ENCODE measurements around the gene CTSA. TPM values are rescaled to one million over a fixed set of nuclear protein-coding genes. Genes with fewer than 3 reads are reported as not detected.

Gene CTSA
- total and polyA plus RNA-seq, 9 of the 15 experiments (the other 6 are each of a cell fraction or from before 2014, with no cell fraction given) = 8.8 to 61.7 (median 28.3) TPM

DNA sequence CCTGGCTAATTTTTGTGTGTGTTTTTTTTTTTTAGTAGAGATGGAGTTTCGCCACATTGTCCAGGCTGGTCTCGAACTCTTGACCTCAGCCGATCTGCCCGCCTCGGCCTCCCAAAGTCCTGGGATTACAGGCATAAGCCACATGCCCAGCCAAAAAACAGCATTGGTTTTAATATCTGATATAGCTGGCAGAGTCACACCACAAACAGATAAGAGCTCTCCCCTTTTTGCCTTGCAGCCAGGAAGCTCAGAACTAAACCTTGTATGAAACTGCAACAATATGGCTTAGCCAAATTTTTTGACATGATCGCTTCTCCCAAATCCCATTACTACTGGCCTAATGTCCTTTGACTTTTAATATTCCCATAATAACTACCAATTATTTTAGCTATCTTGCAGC lies 38.8 kb upstream of the CTSA start:
- H3K36me3 ChIP-seq (ENCODE audit: control insufficient read depth, insufficient read depth, low read length) = peaks cover 14% of the 10 kb centered on the region; the same call in 2 of the 3 replicates
- no peak for TF ChIP-seq ETV6 (IDR thresholded peaks at IDR 0.05; ENCODE audit: borderline replicate concordance in 1 of 2, low read depth in 2 of 2, low read length in 1 of 2)
- no peak for TF ChIP-seq ETV6 (CRISPR knock-in tag; IDR thresholded peaks at IDR 0.05; ENCODE audit: borderline replicate concordance)
- TF ChIP-seq BRCA1 (IDR thresholded peaks at IDR 0.05) = no peak
- no peak for TF ChIP-seq BRCA1 (CRISPR knock-in tag; IDR thresholded peaks at IDR 0.05)
- TF ChIP-seq ZNF212 (CRISPR knock-in tag; IDR thresholded peaks at IDR 0.05) = no peak
- TF ChIP-seq SETDB1 (IDR thresholded peaks at IDR 0.05; ENCODE audit: low read length) = no peak
- TF ChIP-seq ZNF57 (CRISPR knock-in tag; IDR thresholded peaks at IDR 0.05) = no peak
- no peak for TF ChIP-seq ZNF280A (IDR thresholded peaks at IDR 0.05; ENCODE audit: low read depth, partially characterized antibody)
- TF ChIP-seq USF1 (CRISPR knock-in tag; IDR thresholded peaks at IDR 0.05) = no peak
- TF ChIP-seq ZNF224 (CRISPR knock-in tag; IDR thresholded peaks at IDR 0.05) = no peak
- no peak for TF ChIP-seq FOXP1 (CRISPR knock-in tag; IDR thresholded peaks at IDR 0.05)
- TF ChIP-seq KLF6 (CRISPR knock-in tag; IDR thresholded peaks at IDR 0.05; ENCODE audit: borderline replicate concordance) = no peak
- TF ChIP-seq BHLHE40 (IDR thresholded peaks at IDR 0.05; ENCODE audit: low read length) = no peak
- H3K9ac ChIP-seq (ENCODE audit: insufficient read depth in 1 of 2, low read depth in 2 of 2, low read length in 2 of 2) = no peak overlapping the region
- H3K9me3 ChIP-seq (replicated peaks; ENCODE audit: control insufficient read depth, insufficient read depth, low read depth, low read length) = peaks cover 5% of the 10 kb centered on the region
- FAIRE-seq (no peak), ATAC-seq (no peak), DNase-seq (ENCODE audit: extremely low read depth in 1 of 4, low spot score in 3 of 4) (no peak)
- intact Hi-C loops (cut with micrococcal nuclease) (no loop called here), in situ Hi-C loops (cut with MboI) (no loop called here)
- no peak overlapping the region for H3K4me3 ChIP-seq
- no peaks in the 10 kb centered on the region for H4K20me1 ChIP-seq (replicated peaks; ENCODE audit: control insufficient read depth, insufficient read depth, low read length)
- H3K27me3 ChIP-seq (ENCODE audit: control insufficient read depth in 2 of 2, insufficient read depth in 2 of 2, low read length in 2 of 2) = no peaks in the 10 kb centered on the region
- BruUV-seq (replicated peaks) = no TSS peak
- ChIA-PET POLR2A (interaction anchor here (0.7 to 2.3 kb wide), 2 partner anchors 11 kb away, joined by 3 to 19 read pairs; no protein-coding TSS in a partner anchor), CTCF (ENCODE audit: low intra/inter-chr PET ratio) (no interaction called here)
- peaks cover 18 to 28% of the 10 kb centered on the region in 2 experiments; a peak in 4 of 5 replicates for H3K4me1 ChIP-seq (replicated peaks in 1 of 2; ENCODE audit: control insufficient read depth in 2 of 2, insufficient read depth in 2 of 2, low read length in 2 of 2)
- H3K4me2 ChIP-seq (ENCODE audit: insufficient read depth, low read length) = no peak overlapping the region
- no peaks in the 10 kb centered on the region for H3K9me1 ChIP-seq (ENCODE audit: control insufficient read depth, insufficient read depth, low read length)
- 92% methylated on average over 6 of the region's 6 CpGs for WGBS (ENCODE audit: insufficient coverage, low coverage, missing lambda C conversion rate)
- H3K79me2 ChIP-seq (ENCODE audit: control insufficient read depth, insufficient read depth, low read length) = peaks cover 15% of the 10 kb centered on the region
- H2AFZ ChIP-seq (ENCODE audit: low read depth, low read length) = no peak overlapping the region
- H3K27ac ChIP-seq (ENCODE audit: extremely low read depth, low read depth, low read length) = no peak overlapping the region

Measured in K562 (cell line).